22Rv1 (cell line): ENCODE results near the gene AGAP2.

ENCODE experiments used
- H3K27ac ChIP-seq: fragments of 450-650 bp; 2 replicates; pipeline ENCODE4 v1.5.1; 2017
- CTCF ChIP-seq: fragments of 450-650 bp; IDR thresholded peaks from 2 replicates; pipeline ENCODE4 v1.5.1; 2017; ENCODE audit warnings: mild to moderate bottlenecking
- ZFX ChIP-seq: fragments of 450-650 bp; IDR thresholded peaks from 2 replicates; pipeline ENCODE4 v1.6.1; 2017; ENCODE audit warnings: antibody characterized with exemption, borderline replicate concordance

The AGAP2 gene

GRCh38 chr12:57733928-57734327, 4.6 kb downstream of the AGAP2 start:
- no peak overlapping the region for H3K27ac ChIP-seq
- no peak for TF ChIP-seq CTCF
- TF ChIP-seq ZFX = no peak

GRCh38 chr12:57732726-57733593, 5.6 kb downstream of the AGAP2 start:
- TF ChIP-seq CTCF = no peak
- TF ChIP-seq ZFX = no peak
- H3K27ac ChIP-seq = no peak overlapping the region

- H3K27ac ChIP-seq = no peak overlapping the region
- no peak for TF ChIP-seq ZFX
- TF ChIP-seq CTCF = no peak
Measured at GRCh38 chr12:57732270-57732669, 6.3 kb downstream of the AGAP2 start.

GRCh38 chr12:57731411-57732080, 7.0 kb downstream of the AGAP2 start:
- no peak for TF ChIP-seq ZFX
- TF ChIP-seq CTCF = no peak

GRCh38 chr12:57730336-57731067, 8.0 kb downstream of the AGAP2 start:
- no peak for TF ChIP-seq CTCF
- TF ChIP-seq ZFX = no peak
- no peak overlapping the region for H3K27ac ChIP-seq

More at GRCh38 chr12:57731411-57732080, 7.0 kb downstream of the AGAP2 start:
- no peak overlapping the region for H3K27ac ChIP-seq

- no peak overlapping the region for H3K27ac ChIP-seq
- TF ChIP-seq ZFX = no peak
- no peak for TF ChIP-seq CTCF
Measured at GRCh38 chr12:57729321-57729844, 9.2 kb downstream of the AGAP2 start.
